Neural progenitor cell (in vitro differentiated cells): ENCODE results near the gene MPHOSPH10.

Experiments used
- CTCF ChIP-seq: fragments of 200-600 bp; sonication (generic); IDR thresholded peaks from 2 replicates; pipeline ENCODE4 v1.5.1; 2017; ENCODE audit warnings: antibody characterized with exemption, mild to moderate bottlenecking
- EZH2 ChIP-seq: fragments of 200-600 bp; sonication (generic); IDR thresholded peaks from 2 replicates; pipeline ENCODE4 v1.6.1; 2017; ENCODE audit warnings: antibody characterized with exemption, mild to moderate bottlenecking, moderate library complexity

GRCh38 chr2:71133603-71134002 lies 3.2 kb downstream of the MPHOSPH10 start:
- no peak for TF ChIP-seq CTCF
- no peak for TF ChIP-seq EZH2
